Activated T-cell treated with anti-CD3 and anti-CD28 coated beads for 4 hours (primary cell): ENCODE data around the gene ZCCHC13.
A peak's percentile ranks its signal among the peaks of the same experiment; 100 is the strongest.
"Not testable (repeated sequence)": the region's sequence is repeated elsewhere in the genome, so short reads cannot be mapped to it uniquely, and the experiment has no call there.

Source experiments
- DNase-seq: peaks from one replicate; pipeline ENCODE4 v3.0.0-alpha.2; 2020

The ZCCHC13 gene

GRCh38 chrX:74304016-74304415, at the start of gene ZCCHC13:
Gene ZCCHC13, plus strand, starts transcription at chrX:74304180. Its CDS starts 87 bp downstream, at chrX:74304267.
- DNase-seq = no peak

GRCh38 chrX:74258111-74258510, 45.9 kb upstream of the ZCCHC13 start:
- DNase-seq = not testable (repeated sequence)

- no peak for DNase-seq
Observed at GRCh38 chrX:74259885-74260491, 44.0 kb upstream of the ZCCHC13 start.

- DNase-seq = no peak
Observed at GRCh38 chrX:74262452-74263209, 41.3 kb upstream of the ZCCHC13 start.

GRCh38 chrX:74270393-74270792, 33.6 kb upstream of the ZCCHC13 start:
- no peak for DNase-seq

- DNase-seq = no peak
Observed at GRCh38 chrX:74272230-74272629, 31.8 kb upstream of the ZCCHC13 start.

GRCh38 chrX:74274516-74274915, 29.5 kb upstream of the ZCCHC13 start:
- no peak for DNase-seq

GRCh38 chrX:74277320-74277719, 26.7 kb upstream of the ZCCHC13 start:
- no peak for DNase-seq

- no peak for DNase-seq
Observed at GRCh38 chrX:74277846-74278245, 26.1 kb upstream of the ZCCHC13 start.

- DNase-seq = no peak
Observed at GRCh38 chrX:74280759-74281158, 23.2 kb upstream of the ZCCHC13 start.

GRCh38 chrX:74284391-74284952, 19.5 kb upstream of the ZCCHC13 start:
- DNase-seq = no peak

GRCh38 chrX:74286950-74287740, 16.8 kb upstream of the ZCCHC13 start:
- DNase-seq = no peak

GRCh38 chrX:74291577-74291963, 12.4 kb upstream of the ZCCHC13 start:
- no peak for DNase-seq

GRCh38 chrX:74291964-74292807, 11.8 kb upstream of the ZCCHC13 start:
- DNase-seq = peak; percentile 65

GRCh38 chrX:74292808-74293123, 11.2 kb upstream of the ZCCHC13 start:
- DNase-seq = no peak

- DNase-seq = peak; percentile 48
Observed at GRCh38 chrX:74293343-74293946, 10.5 kb upstream of the ZCCHC13 start.

GRCh38 chrX:74295101-74295500, 8.9 kb upstream of the ZCCHC13 start:
- no peak for DNase-seq

GRCh38 chrX:74297766-74298165, 6.2 kb upstream of the ZCCHC13 start:
- DNase-seq = no peak

- DNase-seq = no peak
Observed at GRCh38 chrX:74300869-74301268, 3.1 kb upstream of the ZCCHC13 start.

- no peak for DNase-seq
Observed at GRCh38 chrX:74318672-74319071, 14.7 kb downstream of the ZCCHC13 start.

- DNase-seq = not testable (repeated sequence)
Observed at GRCh38 chrX:74319321-74319720, 15.3 kb downstream of the ZCCHC13 start.

GRCh38 chrX:74321191-74321590, 17.2 kb downstream of the ZCCHC13 start:
- no peak for DNase-seq
